ENCODE measurements around the gene MIPEP.

The MIPEP gene

DNA sequence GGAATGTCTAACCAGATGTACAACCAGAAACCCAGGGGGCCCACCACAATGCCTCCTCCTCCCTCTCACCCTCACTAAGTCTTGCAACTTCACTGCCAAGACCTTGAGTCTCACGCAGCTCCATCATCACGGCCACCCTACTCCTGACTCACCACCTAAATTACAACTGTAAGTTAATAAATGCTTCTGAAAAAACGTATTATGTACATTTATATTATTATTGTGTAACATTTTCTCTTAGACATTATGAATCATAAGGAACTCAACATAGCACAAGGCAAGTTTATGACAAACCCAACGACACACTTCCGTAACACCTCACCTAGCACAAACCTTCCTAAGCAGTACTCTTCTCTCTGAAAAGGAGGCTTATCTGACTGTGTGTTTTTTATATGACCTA is 20.7 kb downstream of the MIPEP start:
- DNase-seq (ENCODE audit: insufficient read length, low spot score) (no peak), FAIRE-seq (no peak)
- TF ChIP-seq CTCF (IDR thresholded peaks at IDR 0.05; ENCODE audit: insufficient read depth, missing control alignments): no peak

GRCh38 chr13:23867027-23867491 is 22.1 kb downstream of the MIPEP start:
- TF ChIP-seq CTCF (IDR thresholded peaks at IDR 0.05; ENCODE audit: insufficient read depth, missing control alignments): no peak
- FAIRE-seq (no peak), DNase-seq (ENCODE audit: insufficient read length, low spot score) (no peak)

DNA sequence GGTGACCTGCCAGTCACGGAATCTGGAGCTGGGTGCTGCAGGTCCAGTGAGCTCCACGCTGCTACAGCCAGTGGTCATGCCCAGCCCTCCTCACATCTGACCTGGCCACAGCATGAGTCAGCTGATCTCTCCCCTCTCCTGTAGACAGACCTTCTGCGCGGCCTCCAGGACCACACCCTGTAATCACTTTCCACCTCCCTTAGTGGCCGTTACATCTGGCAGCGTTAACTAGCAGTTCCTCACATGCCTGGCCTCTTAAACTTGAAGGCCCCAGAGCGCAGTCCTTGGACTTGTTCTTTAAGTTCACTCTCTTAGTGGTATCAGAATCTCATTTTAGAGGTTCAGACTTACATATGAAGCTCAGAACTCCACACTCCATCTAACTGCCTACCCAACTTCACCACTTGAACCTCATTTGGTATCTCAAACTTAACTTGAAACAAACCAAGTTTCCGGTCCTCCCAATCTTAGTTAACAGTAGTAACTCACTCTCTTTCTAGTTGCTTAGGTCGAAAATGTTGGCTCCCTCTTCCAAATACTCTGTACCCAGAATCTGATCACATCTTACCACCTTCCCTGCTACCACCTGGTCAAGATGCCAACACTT is 22.7 kb downstream of the MIPEP start:
- FAIRE-seq (no peak), DNase-seq (ENCODE audit: insufficient read length, low spot score) (no peak)
- TF ChIP-seq CTCF (IDR thresholded peaks at IDR 0.05; ENCODE audit: insufficient read depth, missing control alignments): no peak

- FAIRE-seq: no peak
- DNase-seq (ENCODE audit: insufficient read length, low spot score): no peak
- no peak for TF ChIP-seq CTCF (IDR thresholded peaks at IDR 0.05; ENCODE audit: insufficient read depth, missing control alignments)
These were observed 23.3 kb downstream of the MIPEP start for GRCh38 chr13:23865906-23866305.

GRCh38 chr13:23865026-23865425 is 24.2 kb downstream of the MIPEP start:
- DNase-seq (ENCODE audit: insufficient read length, low spot score) (no peak), FAIRE-seq (no peak)
- no peak for TF ChIP-seq CTCF (IDR thresholded peaks at IDR 0.05; ENCODE audit: insufficient read depth, missing control alignments)

DNA sequence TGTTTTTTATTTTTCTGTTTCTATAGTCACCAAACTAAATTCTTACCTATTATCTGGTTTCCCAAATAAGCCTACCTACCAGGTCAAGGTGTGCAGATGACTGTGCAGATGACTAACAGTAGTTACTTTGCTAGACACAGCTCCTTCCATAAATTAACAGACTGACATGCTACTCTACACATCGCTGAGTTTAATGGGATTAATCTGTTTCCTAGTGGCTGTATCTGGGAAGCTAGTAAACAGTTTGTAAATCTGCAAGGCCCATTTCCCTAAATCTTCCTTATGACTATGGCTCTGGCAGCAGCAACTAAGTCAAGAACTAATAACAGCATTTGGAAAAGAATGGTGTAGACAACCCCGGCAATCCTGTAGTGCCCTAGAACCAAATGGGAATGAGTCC is 27.9 kb downstream of the MIPEP start:
- no peak for DNase-seq (ENCODE audit: insufficient read length, low spot score)
- FAIRE-seq: peak; percentile 16
- no peak for TF ChIP-seq CTCF (IDR thresholded peaks at IDR 0.05; ENCODE audit: insufficient read depth, missing control alignments)

- no peak for TF ChIP-seq CTCF (IDR thresholded peaks at IDR 0.05; ENCODE audit: insufficient read depth, missing control alignments)
- no peak for DNase-seq (ENCODE audit: insufficient read length, low spot score)
- no peak for FAIRE-seq
These were observed 29.3 kb downstream of the MIPEP start for GRCh38 chr13:23859904-23860303.
